Measurements from ENCODE around the gene NEAT1.
A peak's percentile ranks its signal among the peaks of the same experiment; 100 is the strongest.
"Not testable (repeated sequence)": the region's sequence is repeated elsewhere in the genome, so short reads cannot be mapped to it uniquely, and the experiment has no call there.

Gene NEAT1

DNA sequence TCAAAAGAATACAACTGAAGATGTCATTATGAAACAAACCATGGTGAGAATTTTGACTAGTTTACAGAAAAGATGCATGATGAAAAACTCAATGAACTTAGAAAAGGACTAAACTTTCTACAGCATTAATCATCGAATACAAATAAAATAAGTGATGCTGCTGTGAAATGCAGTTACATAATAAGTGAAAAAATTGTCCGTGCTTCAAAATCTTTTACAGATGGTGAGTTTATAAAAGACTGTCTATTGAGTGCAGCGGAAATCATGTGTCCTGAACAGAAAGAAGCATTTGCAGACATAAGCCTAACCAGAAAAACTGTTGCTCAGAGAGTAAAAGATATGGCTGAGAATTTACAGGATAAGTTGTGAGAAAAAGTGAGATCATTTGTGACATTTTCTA lies 33.8 kb downstream of the NEAT1 start:
- Mint-ChIP-seq H3K27ac (no peak overlapping the region), H3K36me3 (ENCODE audit: insufficient read depth) (peaks cover 11% of the 10 kb centered on the region), H3K27me3 (no peaks in the 10 kb centered on the region), H3K9me3 (no peaks in the 10 kb centered on the region), H3K4me1 (ENCODE audit: low read depth in 2 of 2) (peaks cover 10 to 13% of the 10 kb centered on the region in 2 donors), H3K4me3 (peak overlapping the region; percentile 29 to 42)
- ATAC-seq (replicated peaks) (no peak), DNase-seq (no peak)

DNA sequence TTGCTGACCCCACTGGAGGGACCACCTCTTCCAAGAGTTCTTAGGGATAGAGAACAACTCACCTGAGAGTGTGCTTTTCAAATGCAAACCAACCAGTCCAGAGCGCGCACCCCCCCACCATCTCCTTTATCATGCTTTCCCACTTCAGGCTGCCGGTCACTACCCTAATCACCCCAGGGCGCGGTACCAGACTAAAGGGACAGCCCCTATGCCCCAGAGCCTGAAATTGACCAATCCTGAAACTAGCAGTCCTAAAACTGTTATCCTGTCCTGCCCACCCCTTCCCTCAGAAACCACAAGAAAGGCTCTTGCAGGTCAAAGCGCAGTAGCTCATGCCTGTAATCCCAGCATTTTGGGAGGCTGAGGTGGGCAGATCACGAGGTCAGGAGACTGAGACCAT lies 37.0 kb downstream of the NEAT1 start:
- ATAC-seq (replicated peaks) (no peak), DNase-seq (no peak)
- Mint-ChIP-seq H3K9me3 (no peaks in the 10 kb centered on the region), H3K4me1 (ENCODE audit: low read depth in 2 of 2) (peaks cover 10% of the 10 kb centered on the region in 2 donors), H3K27ac (no peak overlapping the region), H3K4me3 (no peak overlapping the region), H3K27me3 (no peaks in the 10 kb centered on the region), H3K36me3 (ENCODE audit: insufficient read depth) (peaks cover 6% of the 10 kb centered on the region)

DNA sequence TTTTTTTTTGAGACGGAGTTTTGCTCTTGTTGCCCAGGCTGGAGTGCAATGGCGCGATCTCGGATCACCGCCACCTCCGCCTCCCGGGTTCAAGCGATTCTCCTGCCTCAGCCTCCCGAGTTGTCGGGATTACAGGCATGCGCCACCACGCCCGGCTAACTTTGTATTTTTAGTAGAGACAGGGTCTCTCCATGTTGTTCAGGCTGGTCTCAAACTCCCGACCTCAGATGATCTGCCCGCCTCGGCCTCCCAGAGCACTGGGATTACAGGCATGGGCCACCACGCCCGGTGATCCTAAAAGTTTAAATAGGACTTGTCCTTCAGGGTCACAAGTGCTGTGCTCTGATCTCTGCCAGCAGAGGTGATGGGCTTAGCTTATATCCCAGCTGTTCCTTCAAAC lies 42.9 kb downstream of the NEAT1 start:
- not testable (repeated sequence) for H3K4me1 Mint-ChIP-seq (ENCODE audit: low read depth in 2 of 2); H3K36me3 Mint-ChIP-seq (ENCODE audit: insufficient read depth); H3K9me3 Mint-ChIP-seq; H3K27me3 Mint-ChIP-seq; ATAC-seq (replicated peaks); DNase-seq; H3K4me3 Mint-ChIP-seq
- H3K27ac Mint-ChIP-seq = peak overlapping the region in 1 of 2 donors; percentile 49

DNA sequence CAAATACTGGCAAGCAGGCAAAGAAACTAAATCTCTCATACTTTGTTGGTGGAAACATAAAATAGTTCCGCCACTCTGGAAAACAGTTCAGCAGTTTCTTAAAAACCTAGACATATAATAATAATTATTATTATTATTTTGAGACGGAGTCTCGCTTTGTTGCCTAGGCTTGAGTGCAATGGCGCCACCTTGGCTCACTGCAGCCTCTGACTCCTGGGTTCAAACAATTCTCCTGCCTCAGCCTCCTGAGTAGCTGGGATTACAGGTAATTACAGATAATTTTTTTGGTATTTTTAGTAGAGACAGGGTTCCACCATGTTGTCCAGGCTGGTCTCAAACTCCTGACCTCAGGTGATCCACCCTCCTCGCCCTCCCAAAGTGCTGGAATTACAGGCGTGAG lies 44.7 kb downstream of the NEAT1 start:
- H3K27me3 Mint-ChIP-seq; H3K36me3 Mint-ChIP-seq (ENCODE audit: insufficient read depth); H3K9me3 Mint-ChIP-seq; H3K4me3 Mint-ChIP-seq; ATAC-seq (replicated peaks); H3K27ac Mint-ChIP-seq; DNase-seq: not testable (repeated sequence)
- peaks cover 10 to 13% of the 10 kb centered on the region in 2 donors for H3K4me1 Mint-ChIP-seq (ENCODE audit: low read depth in 2 of 2)

DNA sequence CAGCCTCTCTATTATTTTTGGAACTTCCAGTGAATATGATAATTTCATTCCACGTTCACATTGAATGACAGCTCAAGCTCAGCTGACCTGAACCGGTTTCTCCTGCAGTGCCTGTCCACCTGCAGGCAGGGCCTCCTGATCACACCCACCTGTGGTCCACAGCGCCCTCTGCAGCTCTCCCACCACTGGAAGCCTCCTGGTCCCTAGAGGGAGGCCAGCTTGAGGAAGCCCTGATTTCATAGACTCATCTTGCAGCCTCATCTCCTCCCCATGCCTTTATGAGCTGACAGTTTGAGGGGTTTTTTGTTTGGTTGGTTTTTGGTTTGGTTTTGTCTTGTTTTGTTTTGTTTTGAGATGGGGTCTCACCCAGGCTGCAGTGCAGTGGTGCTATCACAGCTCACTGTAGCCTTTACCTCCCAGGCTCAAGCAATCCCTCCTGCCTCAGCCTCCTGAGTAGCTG lies 46.3 kb downstream of the NEAT1 start:
- H3K27ac Mint-ChIP-seq = no peak overlapping the region
- no peaks in the 10 kb centered on the region for H3K27me3 Mint-ChIP-seq
- H3K4me1 Mint-ChIP-seq (ENCODE audit: low read depth in 2 of 2) = peaks cover 10 to 13% of the 10 kb centered on the region in 2 donors
- peak; percentile 31 for ATAC-seq (replicated peaks)
- peak; percentile 42 to 55 (median 49) for DNase-seq
- peaks cover 2% of the 10 kb centered on the region for H3K36me3 Mint-ChIP-seq (ENCODE audit: insufficient read depth)
- no peaks in the 10 kb centered on the region for H3K9me3 Mint-ChIP-seq
- no peak overlapping the region for H3K4me3 Mint-ChIP-seq

DNA sequence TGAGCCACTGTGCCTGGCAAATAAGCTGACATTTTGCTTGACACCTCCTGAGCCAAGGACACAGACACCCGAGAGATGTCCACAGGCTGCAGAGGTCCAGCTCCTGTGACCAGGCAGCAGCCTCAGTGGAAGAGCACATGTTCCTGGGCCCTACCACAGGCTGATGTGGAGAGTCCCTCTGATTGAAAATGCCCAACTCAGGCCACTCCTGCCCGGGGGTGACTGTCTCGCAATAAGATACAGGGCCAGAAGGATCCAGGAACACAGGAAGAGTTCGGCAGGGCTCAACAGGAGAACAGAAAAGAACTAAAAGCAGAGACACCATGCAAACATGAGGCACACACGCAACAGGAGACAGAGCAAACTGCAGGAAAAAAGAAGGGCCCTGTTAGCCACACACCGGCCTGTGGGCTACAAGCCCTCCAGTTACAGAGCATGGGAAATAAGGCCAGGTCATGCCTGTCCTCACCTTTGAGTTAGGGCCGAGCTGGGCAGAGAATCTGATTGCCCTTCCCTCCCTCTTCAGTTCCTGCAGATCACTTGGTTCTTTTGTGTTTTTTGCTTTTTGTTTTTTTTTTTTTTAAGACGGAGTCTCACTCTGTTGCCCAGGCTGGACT lies 47.9 kb downstream of the NEAT1 start:
- H3K27ac Mint-ChIP-seq = peak overlapping the region; percentile 93 to 98
- no peaks in the 10 kb centered on the region for H3K9me3 Mint-ChIP-seq
- no peaks in the 10 kb centered on the region for H3K27me3 Mint-ChIP-seq
- H3K36me3 Mint-ChIP-seq (ENCODE audit: insufficient read depth) = peaks cover 2% of the 10 kb centered on the region
- ATAC-seq (replicated peaks) (no peak), DNase-seq (no peak)
- H3K4me1 Mint-ChIP-seq (ENCODE audit: low read depth in 2 of 2) = peaks cover 10 to 13% of the 10 kb centered on the region in 2 donors
- peak overlapping the region in 1 of 2 donors; percentile 7 for H3K4me3 Mint-ChIP-seq

DNA sequence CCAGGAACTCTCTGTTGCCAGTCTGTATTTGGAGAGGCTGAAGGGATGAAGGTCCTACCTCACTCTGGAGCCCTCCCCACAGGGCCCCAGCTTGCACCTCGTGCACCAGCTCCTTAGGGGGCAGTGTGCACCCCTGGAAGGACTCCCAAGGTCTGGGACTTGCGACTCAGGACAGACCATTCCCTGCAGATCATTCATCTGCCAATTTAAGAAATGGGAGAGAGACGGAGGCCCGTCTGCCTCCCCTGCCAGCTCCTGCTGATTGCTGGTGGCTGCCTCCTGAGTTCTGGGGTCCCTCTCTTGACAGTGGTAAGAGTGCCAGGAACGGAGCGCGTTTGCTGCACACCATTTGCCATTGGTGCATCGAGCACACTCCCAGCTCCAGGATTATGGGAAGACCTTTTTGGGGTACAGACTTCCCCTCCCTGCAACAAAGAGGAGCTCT lies 48.9 kb downstream of the NEAT1 start:
- Mint-ChIP-seq H3K4me3 (peak overlapping the region; percentile 64 to 66), H3K4me1 (ENCODE audit: low read depth in 2 of 2) (peaks cover 12 to 16% of the 10 kb centered on the region in 2 donors), H3K36me3 (ENCODE audit: insufficient read depth) (peaks cover 2% of the 10 kb centered on the region), H3K9me3 (no peaks in the 10 kb centered on the region), H3K27ac (peak overlapping the region; percentile 93 to 98), H3K27me3 (no peaks in the 10 kb centered on the region)
- no peak for DNase-seq
- ATAC-seq (replicated peaks) = no peak

DNA sequence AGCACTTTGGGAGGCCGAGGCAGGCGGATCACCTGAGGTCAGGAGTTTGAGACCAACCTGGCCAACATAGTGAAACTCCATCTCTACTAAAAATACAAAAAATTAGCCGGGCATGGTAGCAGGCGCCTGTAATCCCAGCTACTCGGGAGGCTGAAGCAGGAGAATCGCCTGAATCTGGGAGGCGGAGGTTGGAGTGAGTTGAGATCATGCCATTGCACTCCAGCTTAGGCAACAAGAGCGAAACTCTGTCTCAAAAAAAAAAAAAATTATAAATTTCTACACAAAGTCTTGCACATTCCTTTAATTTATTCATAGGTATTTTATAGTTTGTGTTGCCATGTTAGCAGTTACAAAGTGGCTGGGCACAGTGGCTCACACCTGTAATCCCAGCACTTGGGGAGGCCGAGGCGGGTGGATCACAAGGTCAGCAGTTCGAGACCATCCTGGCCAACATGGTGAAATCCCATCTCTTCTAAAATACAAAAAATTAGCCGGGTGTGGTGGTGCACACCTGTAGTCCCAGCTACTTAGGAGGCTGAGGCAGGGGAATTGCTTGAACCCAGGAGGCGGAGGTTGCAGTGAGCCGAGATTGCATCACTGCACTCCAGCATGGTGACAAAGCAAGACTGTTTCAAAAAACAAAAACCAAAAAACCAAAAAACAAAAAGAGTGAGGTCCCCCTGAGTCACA lies 50.1 kb downstream of the NEAT1 start:
- ATAC-seq (replicated peaks); DNase-seq; H3K9me3 Mint-ChIP-seq; H3K36me3 Mint-ChIP-seq (ENCODE audit: insufficient read depth); H3K27me3 Mint-ChIP-seq: not testable (repeated sequence)
- H3K4me3 Mint-ChIP-seq = peak overlapping the region; percentile 14 to 66
- peaks cover 19 to 20% of the 10 kb centered on the region in 2 donors for H3K4me1 Mint-ChIP-seq (ENCODE audit: low read depth in 2 of 2)
- peak overlapping the region; percentile 93 to 98 for H3K27ac Mint-ChIP-seq

DNA sequence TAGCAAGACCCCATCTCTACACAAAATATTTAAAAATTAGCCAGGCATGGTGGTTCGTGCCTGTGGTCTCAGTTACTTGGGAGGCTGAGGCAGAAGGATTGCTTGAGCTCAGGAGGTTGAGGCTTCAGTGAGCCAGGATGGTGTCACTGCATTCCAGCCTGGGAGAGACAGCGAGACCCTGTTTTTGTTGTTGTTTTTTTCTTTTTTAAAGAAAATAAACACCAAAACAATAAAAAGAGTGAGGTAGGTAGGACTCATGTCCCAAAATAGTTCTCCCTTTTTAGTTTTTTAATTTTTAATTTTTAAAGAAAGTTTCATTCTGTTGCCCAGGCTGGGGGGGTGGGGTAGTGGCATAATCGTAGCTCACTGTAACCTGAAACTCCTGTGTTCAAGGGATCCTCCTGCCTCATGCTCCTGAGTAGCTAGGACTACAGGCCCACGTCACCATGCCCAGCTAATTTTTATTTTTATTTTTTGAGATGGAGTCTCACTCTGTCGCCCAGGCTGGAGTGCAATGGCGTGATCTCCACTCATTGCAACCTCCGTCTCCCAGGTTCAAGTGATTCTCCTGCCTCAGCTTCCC lies 50.8 kb downstream of the NEAT1 start:
- no peak for ATAC-seq (replicated peaks)
- no peak for DNase-seq
- H3K4me3 Mint-ChIP-seq = no peak overlapping the region
- peaks cover 8% of the 10 kb centered on the region for H3K36me3 Mint-ChIP-seq (ENCODE audit: insufficient read depth)
- H3K27ac Mint-ChIP-seq = peak overlapping the region in 1 of 2 donors; percentile 93
- no peaks in the 10 kb centered on the region for H3K9me3 Mint-ChIP-seq
- peaks cover 19 to 22% of the 10 kb centered on the region in 2 donors for H3K4me1 Mint-ChIP-seq (ENCODE audit: low read depth in 2 of 2)
- no peaks in the 10 kb centered on the region for H3K27me3 Mint-ChIP-seq

DNA sequence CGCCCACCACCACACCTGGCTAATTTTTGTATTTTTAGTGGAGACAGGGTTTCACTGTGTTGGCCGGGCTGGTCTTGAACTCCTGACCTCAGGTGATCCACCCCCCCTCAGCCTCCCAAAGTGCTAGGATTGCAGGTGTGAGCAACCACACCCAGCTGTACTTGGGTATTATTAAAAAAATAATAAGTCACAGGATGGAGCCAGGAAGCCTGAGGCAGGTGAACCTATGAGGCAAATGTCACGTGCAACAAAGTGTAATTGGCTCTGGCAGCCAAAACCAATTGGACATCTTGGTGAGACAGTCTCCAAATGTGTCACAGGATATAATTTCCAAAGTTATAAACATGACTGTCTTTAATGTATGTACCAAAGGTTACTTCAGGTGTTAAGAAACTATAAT lies 52.3 kb downstream of the NEAT1 start:
- ATAC-seq (replicated peaks) (no peak), DNase-seq (no peak)
- Mint-ChIP-seq H3K36me3 (ENCODE audit: insufficient read depth) (peaks cover 8% of the 10 kb centered on the region), H3K9me3 (no peaks in the 10 kb centered on the region), H3K27me3 (no peaks in the 10 kb centered on the region), H3K27ac (no peak overlapping the region), H3K4me1 (ENCODE audit: low read depth in 2 of 2) (peaks cover 15 to 22% of the 10 kb centered on the region in 2 donors), H3K4me3 (no peak overlapping the region)

DNA sequence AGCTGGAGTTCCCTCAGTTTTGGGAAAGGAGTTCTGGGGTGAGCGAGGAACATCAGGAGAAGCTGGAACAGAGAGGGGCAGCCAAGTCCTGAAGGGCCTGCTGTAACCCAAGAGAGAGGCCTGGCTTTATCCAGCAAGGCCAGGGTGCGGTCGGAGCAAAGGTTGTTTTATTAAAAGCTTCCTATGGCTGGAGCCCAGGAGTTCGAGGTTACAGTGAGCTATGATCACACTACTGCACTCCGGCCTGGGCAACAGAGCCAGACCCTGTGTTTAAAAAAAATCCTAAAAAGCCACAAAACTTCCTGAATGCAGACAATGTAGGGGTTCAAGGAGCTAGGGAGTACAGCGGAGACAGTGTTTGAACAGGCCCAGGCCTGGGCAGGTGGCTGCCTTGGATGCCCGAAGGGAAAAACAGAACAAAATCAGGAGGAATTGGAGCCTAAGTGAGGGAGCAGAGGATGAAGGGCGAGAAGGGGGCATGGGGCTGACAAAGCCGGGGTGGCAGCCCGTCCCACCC lies 54.1 kb downstream of the NEAT1 start:
- Mint-ChIP-seq H3K27me3 (no peaks in the 10 kb centered on the region), H3K9me3 (no peaks in the 10 kb centered on the region), H3K4me3 (peak overlapping the region; percentile 89 to 93), H3K4me1 (ENCODE audit: low read depth in 2 of 2) (peaks cover 15 to 18% of the 10 kb centered on the region in 2 donors), H3K27ac (peak overlapping the region; percentile 97 to 98), H3K36me3 (ENCODE audit: insufficient read depth) (peaks cover 8% of the 10 kb centered on the region)
- ATAC-seq (replicated peaks) = no peak
- DNase-seq = no peak

DNA sequence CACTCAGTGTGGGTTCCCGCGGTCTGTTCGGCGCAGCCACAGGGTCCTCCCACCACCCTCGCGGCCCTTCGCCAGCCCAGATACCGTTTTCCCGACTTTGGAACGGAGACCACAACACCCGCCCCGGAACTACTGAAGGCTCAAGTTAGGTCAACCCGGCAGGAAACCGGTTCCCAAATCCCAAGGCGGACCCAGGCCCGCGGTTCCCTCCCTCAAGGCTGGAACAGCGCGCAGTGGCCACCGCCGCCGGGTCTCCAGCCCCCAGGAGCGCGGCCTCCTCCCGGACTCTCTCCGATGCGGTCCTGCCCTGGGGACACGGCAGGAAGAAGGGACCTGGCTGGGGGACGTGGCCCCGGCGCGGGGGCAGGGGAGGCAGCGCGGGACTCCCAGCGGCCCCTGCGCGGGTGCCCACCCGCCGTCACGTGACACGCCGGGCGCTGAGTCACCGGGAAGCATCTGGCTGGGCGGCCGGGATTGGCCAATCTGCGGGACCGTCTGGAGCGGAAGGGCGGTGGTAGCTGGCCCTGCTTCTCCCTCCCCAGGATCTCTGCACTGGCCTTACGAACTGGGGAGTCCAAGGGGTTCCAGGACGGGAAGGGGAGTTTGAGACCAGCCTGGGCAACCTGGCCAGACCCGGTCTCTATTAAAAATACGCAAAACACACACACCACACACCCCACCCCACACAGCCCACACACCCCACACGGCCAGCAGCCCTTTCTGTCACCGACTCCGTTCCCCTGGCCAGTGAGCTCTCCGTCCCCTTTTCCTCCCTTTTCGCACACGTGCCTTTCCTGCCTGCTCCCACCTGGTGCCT lies 54.8 kb downstream of the NEAT1 start:
- peak overlapping the region; percentile 97 to 98 for H3K27ac Mint-ChIP-seq
- H3K4me1 Mint-ChIP-seq (ENCODE audit: low read depth in 2 of 2) = peaks cover 10 to 13% of the 10 kb centered on the region in 2 donors
- ATAC-seq (replicated peaks) = peak; percentile 89
- H3K9me3 Mint-ChIP-seq = no peaks in the 10 kb centered on the region
- peaks cover 5% of the 10 kb centered on the region for H3K36me3 Mint-ChIP-seq (ENCODE audit: insufficient read depth)
- H3K27me3 Mint-ChIP-seq = no peaks in the 10 kb centered on the region
- H3K4me3 Mint-ChIP-seq = peak overlapping the region; percentile 89 to 93
- DNase-seq = peak; percentile 74 to 80 (median 78)

Measured in effector memory CD8-positive, alpha-beta T cell (primary cell).